GM12878 (cell line): ENCODE results near the gene RTN4R. TPM values are rescaled to one million over a fixed set of nuclear protein-coding genes. Genes with fewer than 3 reads are reported as not detected.

Source experiments
- ATAC-seq: fragments of 200-7000 bp; cut with Tn5 transposase; 3 replicates; pipeline ENCODE4 v1.9.1; 2020; ENCODE audit warnings: mild to moderate bottlenecking, moderate library complexity
- BruUV-seq: library from RNA; stranded (reverse); fragments of 400-500 nt; replicated peaks from 2 replicates; lab custom pipeline; 2021; lab: Mats Ljungman, UMichigan
- CTCF ChIA-PET: fragments of 300-600 bp; sonication (Branson Sonifier 250); formaldehyde crosslinking; extraction: SDS; loops from one replicate; lab custom pipeline; 2021; ENCODE audit warnings: inconsistent platforms; lab: Yijun Ruan, JAX
- POLR2A ChIA-PET: fragments of 350-600 bp; formaldehyde crosslinking; extraction: SDS; loops from one replicate; lab custom pipeline; 2021; ENCODE audit warnings: inconsistent platforms; lab: Charles Lee
- RAD21 ChIA-PET: fragments of 300-600 bp; sonication (Branson Sonifier 250); formaldehyde crosslinking; loops from one replicate; lab custom pipeline; 2023; ENCODE audit warnings: antibody characterized with exemption; ENCODE audit not compliant: unreplicated experiment; lab: Charles Lee
- SMC1A ChIA-PET: fragments of 300-600 bp; sonication (Branson Sonifier 250); formaldehyde crosslinking; loops from one replicate; lab custom pipeline; 2023; ENCODE audit not compliant: unreplicated experiment, uncharacterized antibody; lab: Charles Lee
- DNase-seq: peaks from one replicate; pipeline ENCODE4 v3.0.0-alpha.2; 2011; ENCODE audit warnings: low read depth, low spot score
- FAIRE-seq: peaks from 3 replicates; lab custom pipeline; 2011; peaks lifted over from hg19 to GRCh38; lab: Jason Lieb, UNC
- H2AFZ ChIP-seq: 2 replicates; pipeline ENCODE4 v1.6.0; 2011; ENCODE audit warnings: low read depth, low read length, control low read depth; ENCODE audit not compliant: control insufficient read depth
- H3K27ac ChIP-seq: 2 replicates; pipeline ENCODE4 v1.5.1; 2011; ENCODE audit warnings: control low read depth; ENCODE audit not compliant: control insufficient read depth, insufficient read depth
- H3K27me3 ChIP-seq, 2 experiments: replicated peaks in 1 of 2; 2 replicates each; pipeline versions ENCODE4 v1.6.0 to v1.6.1; 2011; ENCODE audit warnings: low read length in 1 of 2; ENCODE audit not compliant: control insufficient read depth in 2 of 2, insufficient read depth in 2 of 2
- H3K36me3 ChIP-seq, 2 experiments: 2 replicates each; pipeline ENCODE4 v1.5.1; 2011; ENCODE audit warnings: low read length in 1 of 2; ENCODE audit not compliant: control insufficient read depth in 2 of 2, insufficient read depth in 2 of 2
- H3K4me1 ChIP-seq: 2 replicates; pipeline ENCODE4 v1.6.1; 2011; ENCODE audit warnings: mild to moderate bottlenecking, low read length, moderate library complexity, mixed read lengths; ENCODE audit not compliant: control insufficient read depth, insufficient read depth
- H3K4me2 ChIP-seq: 2 replicates; pipeline ENCODE4 v1.6.0; 2011; ENCODE audit warnings: control low read depth; ENCODE audit not compliant: control insufficient read depth, insufficient read depth
- H3K4me3 ChIP-seq: fragments of 200-600 bp; sonication (generic); 2 replicates; pipeline ENCODE4 v1.5.1; 2016
- H3K79me2 ChIP-seq: 2 replicates; pipeline ENCODE4 v1.6.0; 2011; ENCODE audit warnings: low read length; ENCODE audit not compliant: control insufficient read depth, insufficient read depth
- H3K9ac ChIP-seq: 2 replicates; pipeline ENCODE4 v1.8.0; 2011; ENCODE audit warnings: low read length, control low read depth, mixed read lengths; ENCODE audit not compliant: control insufficient read depth, insufficient read depth
- H3K9me3 ChIP-seq: replicated peaks from 3 replicates; pipeline ENCODE4 v1.5.1; 2011; ENCODE audit warnings: mild to moderate bottlenecking, low read length; ENCODE audit not compliant: control insufficient read depth, insufficient read depth
- H4K20me1 ChIP-seq: 2 replicates; pipeline ENCODE4 v1.6.0; 2011; ENCODE audit not compliant: control insufficient read depth, insufficient read depth
- ATF7 ChIP-seq: fragments of 450-650 bp; IDR thresholded peaks from 2 replicates; pipeline ENCODE4 v1.6.1; 2016; ENCODE audit warnings: low read depth, mild to moderate bottlenecking
- CBX5 ChIP-seq: sonication (generic); IDR thresholded peaks from 2 replicates; pipeline ENCODE4 v1.6.1; 2016; ENCODE audit warnings: low read depth, moderate library complexity, mild to moderate bottlenecking, inconsistent platforms
- ESRRA ChIP-seq: IDR thresholded peaks from 2 replicates; pipeline ENCODE4 v1.6.1; 2012; ENCODE audit warnings: mild to moderate bottlenecking, low read length, improper control_type of control experiment
- FOXK2 ChIP-seq: fragments of 450-650 bp; IDR thresholded peaks from 2 replicates; pipeline ENCODE4 v1.6.1; 2017; ENCODE audit warnings: mild to moderate bottlenecking, moderate library complexity
- HDAC6 ChIP-seq: fragments of 200-600 bp; sonication (generic); IDR thresholded peaks from one replicate; pipeline ENCODE4 v1.8.0; 2017; ENCODE audit warnings: antibody characterized with exemption; ENCODE audit not compliant: unreplicated experiment
- HDGF ChIP-seq: fragments of 450-650 bp; IDR thresholded peaks from 2 replicates; pipeline ENCODE4 v1.6.1; 2016; ENCODE audit warnings: antibody characterized with exemption
- JUND ChIP-seq: IDR thresholded peaks from 2 replicates; pipeline ENCODE4 v1.6.1; 2012; ENCODE audit warnings: low read depth, mild to moderate bottlenecking, low read length, improper control_type of control experiment, moderate library complexity
- NFXL1 ChIP-seq: fragments of 450-650 bp; IDR thresholded peaks from 2 replicates; pipeline ENCODE4 v1.6.1; 2017; ENCODE audit warnings: antibody characterized with exemption, mild to moderate bottlenecking, borderline replicate concordance
- RUNX3 ChIP-seq: IDR thresholded peaks from 2 replicates; pipeline ENCODE4 v1.6.1; 2012; ENCODE audit warnings: low read length, inconsistent platforms
- SMAD1 ChIP-seq: fragments of 450-650 bp; IDR thresholded peaks from 2 replicates; pipeline ENCODE4 v1.6.1; 2018; ENCODE audit warnings: mild to moderate bottlenecking, low read depth; ENCODE audit not compliant: partially characterized antibody
- SMARCA5 ChIP-seq: fragments of 450-650 bp; IDR thresholded peaks from 2 replicates; pipeline ENCODE4 v1.6.1; 2017; ENCODE audit warnings: mild to moderate bottlenecking
- YBX1 ChIP-seq: fragments of 450-650 bp; IDR thresholded peaks from 2 replicates; pipeline ENCODE4 v1.6.1; 2016; ENCODE audit warnings: antibody characterized with exemption
- ZBTB40 ChIP-seq: fragments of 450-650 bp; IDR thresholded peaks from 2 replicates; pipeline ENCODE4 v1.6.1; 2016; ENCODE audit warnings: mild to moderate bottlenecking, moderate library complexity, borderline replicate concordance
- ZNF274 ChIP-seq: IDR thresholded peaks from one replicate; pipeline ENCODE4 v1.8.0; 2011; ENCODE audit not compliant: insufficient read length, insufficient read depth
- ZZZ3 ChIP-seq: IDR thresholded peaks from 2 replicates; pipeline ENCODE4 v1.6.1; 2011; ENCODE audit warnings: low read depth; ENCODE audit not compliant: control insufficient read depth, insufficient read length
- WGBS: methylation state at CpG from one replicate; pipeline ENCODE4 v1.1.6; 2016; ENCODE audit warnings: low lambda C conversion rate; ENCODE audit not compliant: insufficient replicate concordance, insufficient coverage; ENCODE audit errors: missing lambda C conversion rate; 5-methylcytosine and 5-hydroxymethylcytosine counted together
- in situ Hi-C: fragments of 300-500 bp; cut with MboI; formaldehyde crosslinking; loops from 9 replicates; pipeline ENCODE4 v1.14.3; 2018; ENCODE audit warnings: mixed read lengths
- intact Hi-C: fragments of 100-400 bp; cut with micrococcal nuclease; formaldehyde crosslinking; loops from one replicate; pipeline ENCODE4 v1.14.2; 2022; ENCODE audit not compliant: unreplicated experiment
- polyA plus RNA-seq, 11 experiments: library from polyadenylated mRNA; depleted of rRNA in 4 of 11; unstranded in 6 of 11; stranded (reverse) in 5 of 11; fragments of >200 nt; fragmentation: Nextera tagmentation in 4 of 11; fragmentation: Illumina TruSeq in 1 of 11; extraction: Ambion mirVana in 4 of 11; extraction: Trizol in 1 of 11; gene quantifications; 1 replicate in 1 of 11; 2 replicates in 10 of 11; pipeline versions ENCODE4 v1.2.1 to v1.2.3, GENCODE V29; 2011 to 2016; ENCODE audit warnings: inconsistent platforms in 2 of 11, missing spikeins in 2 of 11, low read depth in 1 of 11
- total RNA-seq, 4 experiments: library from RNA; depleted of rRNA in 3 of 4; stranded (reverse); fragments of >200 nt in 3 of 4; fragmentation: Illumina TruSeq in 1 of 4; extraction: Trizol in 1 of 4; gene quantifications; 2 replicates each; pipeline versions ENCODE4 v1.2.1 to v1.2.3, GENCODE V29; 2013 to 2021

RTN4R gene
- total and polyA plus RNA-seq, 10 of the 15 experiments (the other 5 are each of a cell fraction or from before 2014, with no cell fraction given): 0.03 to 1.0 (median 0.60) TPM; not detected in 2

DNA sequence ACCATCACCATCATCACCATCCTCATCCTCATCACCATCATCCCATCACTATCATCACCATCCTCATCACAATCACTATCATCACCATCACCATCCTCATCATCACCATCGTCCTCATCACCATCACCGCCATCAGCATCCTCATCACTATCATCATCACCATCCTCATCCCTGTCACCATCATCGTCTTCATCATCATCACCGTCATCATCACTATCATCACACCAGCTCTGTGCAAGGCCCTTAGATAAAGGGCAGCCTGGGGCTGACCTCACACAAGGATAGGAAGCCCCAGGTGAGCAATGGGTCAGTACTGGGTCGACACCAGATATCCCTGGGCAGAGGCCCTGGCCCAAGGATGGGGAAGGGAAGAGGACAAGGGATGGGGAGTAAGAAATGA is 16.1 kb downstream of the RTN4R start (continued):
- TF ChIP-seq SMAD1 (no peak), RUNX3 (no peak)

DNA sequence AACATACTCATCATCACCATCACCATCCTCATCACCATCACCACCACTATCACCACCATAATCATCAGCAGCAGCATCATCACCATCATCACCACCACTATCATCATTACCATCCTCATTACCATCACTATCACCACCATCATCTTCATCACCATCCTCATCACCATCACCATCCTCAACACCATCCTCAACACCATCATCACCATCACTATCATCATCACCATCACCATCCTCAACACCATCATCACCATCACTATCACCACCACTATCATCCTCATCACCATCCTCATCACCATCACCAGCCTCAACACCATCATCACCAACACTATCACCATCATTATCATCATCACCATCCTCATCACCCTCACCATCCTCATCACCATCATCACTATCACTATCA is 16.6 kb downstream of the RTN4R start:
- Histone ChIP-seq H3K4me2 (no peak overlapping the region), H4K20me1 (no peaks in the 10 kb centered on the region)
- DNase-seq (no peak), ATAC-seq (no peak), FAIRE-seq (no peak)
- SMC1A ChIA-PET: no interaction called here
- TF ChIP-seq ZZZ3: no peak
- no peak for TF ChIP-seq ESRRA
- 0 out of 2 replicates have a peak, but pooled peaks have one; percentile 34 for TF ChIP-seq HDGF
- TF ChIP-seq, all 136 proteins: peak for 1
- H3K4me1 ChIP-seq: peaks cover 11% of the 10 kb centered on the region
- H2AFZ ChIP-seq: no peak overlapping the region
- ChIA-PET CTCF (no interaction called here), RAD21 (no interaction called here), POLR2A (no interaction called here)
- H3K27me3 ChIP-seq: no peaks in the 10 kb centered on the region; a peak in 1 of 4 replicates
- no TSS peak for BruUV-seq
- H3K9me3 ChIP-seq: no peaks in the 10 kb centered on the region
- intact Hi-C loops (no loop called here), in situ Hi-C loops (no loop called here)
- H3K27ac ChIP-seq: no peak overlapping the region
- no peaks in the 10 kb centered on the region for H3K36me3 ChIP-seq
- no peaks in the 10 kb centered on the region for H3K79me2 ChIP-seq
- no peak overlapping the region for H3K4me3 ChIP-seq
- no peak overlapping the region for H3K9ac ChIP-seq

DNA sequence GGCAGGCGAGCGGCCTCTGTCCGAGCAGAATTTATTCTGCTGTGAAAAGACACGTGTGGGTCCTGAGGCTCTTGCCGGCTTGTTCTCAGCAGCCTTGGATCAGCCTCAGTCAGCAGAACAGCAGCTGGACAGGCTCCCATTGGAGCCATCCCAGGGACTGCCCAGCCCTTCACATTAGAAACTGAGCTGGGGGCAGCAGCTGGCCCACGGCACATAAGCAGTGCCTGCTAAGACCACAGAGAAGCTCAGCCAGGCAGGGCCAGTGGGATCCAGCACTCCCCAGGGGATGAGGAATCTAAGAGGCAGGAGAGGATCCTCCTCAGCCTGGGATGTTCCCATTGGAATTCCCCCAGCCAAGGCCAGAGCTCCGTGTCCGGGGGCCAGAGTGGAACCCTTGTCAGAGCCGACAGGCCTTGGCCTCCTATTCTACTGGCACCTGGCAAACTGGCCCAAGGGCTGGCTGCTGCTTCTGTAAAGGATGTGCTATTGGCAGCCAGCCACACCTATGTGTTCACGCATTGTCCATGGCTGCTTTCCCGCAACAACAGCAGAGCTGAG is 18.2 kb downstream of the RTN4R start:
- Histone ChIP-seq H2AFZ (no peak overlapping the region), H3K4me1 (peaks cover 27% of the 10 kb centered on the region), H3K79me2 (no peaks in the 10 kb centered on the region), H3K27me3 (no peaks in the 10 kb centered on the region; a peak in 1 of 4 replicates), H3K36me3 (no peaks in the 10 kb centered on the region), H3K9ac (no peak overlapping the region), H3K9me3 (no peaks in the 10 kb centered on the region), H3K4me3 (no peak overlapping the region), H4K20me1 (no peaks in the 10 kb centered on the region), H3K4me2 (no peak overlapping the region), H3K27ac (no peak overlapping the region)
- RAD21 ChIA-PET: no interaction called here
- ATAC-seq (no peak), DNase-seq (no peak), FAIRE-seq (no peak)
- intact Hi-C loops: no loop called here
- no TSS peak for BruUV-seq
- CTCF ChIA-PET: interaction anchor here (1.5 kb wide), 1 partner anchor 12 kb away, joined by 4 read pairs; no protein-coding TSS in a partner anchor
- POLR2A ChIA-PET: no interaction called here
- SMC1A ChIA-PET: no interaction called here
- WGBS: 81% methylated on average over 11 of the region's 11 CpGs
- in situ Hi-C loops: no loop called here
- TF ChIP-seq NFXL1 (no peak), SMARCA5 (no peak), YBX1 (no peak), ATF7 (no peak), CBX5 (no peak), ZBTB40 (no peak), FOXK2 (no peak), ZNF274 (no peak), JUND (no peak), HDAC6 (no peak)
